Fibroblast of lung (primary cell): ENCODE measurements around the gene C10orf90.

Experiments used
- EZH2 ChIP-seq: IDR thresholded peaks from 2 replicates; pipeline ENCODE4 v1.5.1; 2012; ENCODE audit warnings: low read length, control low read depth, mild to moderate bottlenecking; ENCODE audit errors: missing control alignments
- TF ChIP-seq, protein P1 (sequence below), 2 donors: IDR thresholded peaks in 1 of 2; conservative IDR thresholded peaks in 1 of 2; 1 replicate in 1 of 2; 2 replicates in 1 of 2; pipeline ENCODE4 v1.5.1; 2011 to 2012; ENCODE audit warnings: low read length in 2 of 2, control low read depth in 1 of 2, inconsistent platforms in 1 of 2, low read depth in 1 of 2, mild to moderate bottlenecking in 1 of 2

DNA sequence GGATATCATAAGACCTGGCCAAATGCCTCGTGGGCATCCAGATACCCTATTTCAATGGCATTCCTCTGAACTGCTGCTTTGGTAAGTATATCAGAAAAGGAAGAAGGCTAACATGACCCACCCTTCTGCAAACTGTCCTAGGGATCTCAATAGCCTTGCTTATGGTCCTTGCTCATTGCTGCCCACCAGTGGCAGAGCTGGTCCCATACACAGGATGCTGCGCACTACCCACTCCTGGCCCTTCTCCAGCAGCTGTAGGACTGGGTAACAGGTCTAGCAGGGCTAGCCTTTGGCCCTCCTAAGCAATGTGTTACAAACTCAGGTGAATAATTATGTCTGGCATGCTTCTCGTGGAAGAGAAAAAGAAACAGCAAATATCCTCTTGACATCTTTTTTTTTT lies 72.5 kb downstream of the C10orf90 start:
- TF ChIP-seq, protein P1, sequence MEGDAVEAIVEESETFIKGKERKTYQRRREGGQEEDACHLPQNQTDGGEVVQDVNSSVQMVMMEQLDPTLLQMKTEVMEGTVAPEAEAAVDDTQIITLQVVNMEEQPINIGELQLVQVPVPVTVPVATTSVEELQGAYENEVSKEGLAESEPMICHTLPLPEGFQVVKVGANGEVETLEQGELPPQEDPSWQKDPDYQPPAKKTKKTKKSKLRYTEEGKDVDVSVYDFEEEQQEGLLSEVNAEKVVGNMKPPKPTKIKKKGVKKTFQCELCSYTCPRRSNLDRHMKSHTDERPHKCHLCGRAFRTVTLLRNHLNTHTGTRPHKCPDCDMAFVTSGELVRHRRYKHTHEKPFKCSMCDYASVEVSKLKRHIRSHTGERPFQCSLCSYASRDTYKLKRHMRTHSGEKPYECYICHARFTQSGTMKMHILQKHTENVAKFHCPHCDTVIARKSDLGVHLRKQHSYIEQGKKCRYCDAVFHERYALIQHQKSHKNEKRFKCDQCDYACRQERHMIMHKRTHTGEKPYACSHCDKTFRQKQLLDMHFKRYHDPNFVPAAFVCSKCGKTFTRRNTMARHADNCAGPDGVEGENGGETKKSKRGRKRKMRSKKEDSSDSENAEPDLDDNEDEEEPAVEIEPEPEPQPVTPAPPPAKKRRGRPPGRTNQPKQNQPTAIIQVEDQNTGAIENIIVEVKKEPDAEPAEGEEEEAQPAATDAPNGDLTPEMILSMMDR (conservative IDR thresholded peaks at IDR 0.05 in 1 of 2, IDR thresholded peaks at IDR 0.05 in 1 of 2; ENCODE audit: low read depth in 1 of 2, low read length in 2 of 2), result peak; percentile 56 to 76
- no peak for TF ChIP-seq EZH2
